ENCODE results near the gene GNG14. TPM values are rescaled to one million over a fixed set of nuclear protein-coding genes. Genes with fewer than 3 reads are reported as not detected.
"Not testable (repeated sequence)": the region's sequence is repeated elsewhere in the genome, so short reads cannot be mapped to it uniquely, and the experiment has no call there.

GNG14 gene
- total and polyA plus RNA-seq, 12 donors: not detected

DNA sequence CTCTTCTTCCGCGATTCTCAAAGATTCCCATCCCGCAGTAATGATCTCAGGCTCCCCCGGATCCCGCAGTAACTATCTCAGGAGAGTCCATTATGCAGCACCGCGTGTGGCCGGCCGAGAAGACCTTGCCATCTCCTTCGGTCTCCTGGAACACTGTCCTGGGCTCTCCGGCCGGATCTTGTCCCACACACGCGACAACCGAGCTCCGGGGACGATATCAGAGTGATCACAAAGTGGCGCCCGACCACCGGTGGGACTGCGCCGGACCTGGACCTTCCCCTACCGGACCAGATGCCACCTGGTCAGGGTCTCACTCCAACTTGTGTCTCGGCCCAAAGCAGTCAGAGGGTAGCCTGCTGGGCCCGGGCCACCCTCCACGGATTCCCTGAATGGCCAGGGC, 45.3 kb upstream of the GNG14 start:
- TF ChIP-seq CTCF (IDR thresholded peaks at IDR 0.05) (no peak), POLR2A (IDR thresholded peaks at IDR 0.05) (no peak)
- 86 to 92% (median 91%) methylated on average over 22 to 26 of the region's 26 CpGs for WGBS, 4 donors

GRCh38 chr19:12643716-12644115, 44.1 kb upstream of the GNG14 start:
- H3K27ac ChIP-seq; H3K36me3 ChIP-seq (replicated peaks in 1 of 2); intact Hi-C loops (cut with DNase I); H3K4me3 ChIP-seq; H3K27me3 ChIP-seq; DNase-seq; H3K9me3 ChIP-seq (replicated peaks in 1 of 3): not testable (repeated sequence)
- WGBS, 4 donors: 93 to 95% (median 95%) methylated on average over 13 to 14 of the region's 14 CpGs
- peaks cover 8 to 18% of the 10 kb centered on the region in 2 donors for H3K4me1 ChIP-seq (replicated peaks in 1 of 2)

More for the DNA sequence above, 45.3 kb upstream of the GNG14 start:
- intact Hi-C loops (cut with DNase I): no loop called here
- Histone ChIP-seq H3K36me3 (replicated peaks in 1 of 2) (no peaks in the 10 kb centered on the region), H3K27ac (no peak overlapping the region), H3K27me3 (no peaks in the 10 kb centered on the region), H3K4me3 (no peak overlapping the region), H3K9me3 (replicated peaks in 1 of 3) (no peaks in the 10 kb centered on the region), H3K4me1 (replicated peaks in 1 of 2) (peaks cover 0 to 7% of the 10 kb centered on the region in 2 donors)
- DNase-seq: no peak

- H3K9me3 ChIP-seq (replicated peaks in 1 of 3): no peaks in the 10 kb centered on the region
- TF ChIP-seq CTCF (IDR thresholded peaks at IDR 0.05) (no peak), POLR2A (IDR thresholded peaks at IDR 0.05) (no peak)
- no peaks in the 10 kb centered on the region for H3K27me3 ChIP-seq
- WGBS, 4 donors: 83 to 91% (median 89%) methylated on average over 9 to 10 of the region's 10 CpGs
- peaks cover 0 to 4% of the 10 kb centered on the region in 2 donors for H3K36me3 ChIP-seq (replicated peaks in 1 of 2)
- no peak overlapping the region for H3K27ac ChIP-seq
- no peak overlapping the region for H3K4me3 ChIP-seq
- intact Hi-C loops (cut with DNase I): no loop called here
- no peak for DNase-seq
- peaks cover 8 to 13% of the 10 kb centered on the region in 2 donors for H3K4me1 ChIP-seq (replicated peaks in 1 of 2)
Observed at GRCh38 chr19:12646551-12646950, 41.2 kb upstream of the GNG14 start.

GRCh38 chr19:12647047-12647446, 40.8 kb upstream of the GNG14 start:
- DNase-seq: peak in 1 of 7 donors; percentile 42
- Histone ChIP-seq H3K9me3 (replicated peaks in 1 of 3) (no peaks in the 10 kb centered on the region), H3K27ac (no peak overlapping the region), H3K4me3 (peak overlapping the region in 1 of 4 donors; percentile 57), H3K4me1 (replicated peaks in 1 of 2) (peaks cover 8 to 13% of the 10 kb centered on the region in 2 donors), H3K36me3 (replicated peaks in 1 of 2) (peaks cover 0 to 8% of the 10 kb centered on the region in 2 donors), H3K27me3 (no peaks in the 10 kb centered on the region)
- WGBS, 4 donors: 74 to 79% (median 76%) methylated on average over 8 of the region's 8 CpGs
- TF ChIP-seq POLR2A (IDR thresholded peaks at IDR 0.05): no peak
- TF ChIP-seq CTCF (IDR thresholded peaks at IDR 0.05): no peak
- intact Hi-C loops (cut with DNase I): no loop called here

- Histone ChIP-seq H3K4me1 (replicated peaks in 1 of 2) (peaks cover 8 to 13% of the 10 kb centered on the region in 2 donors), H3K27me3 (no peaks in the 10 kb centered on the region), H3K27ac (peak overlapping the region in 1 of 5 donors; percentile 46), H3K4me3 (peak overlapping the region in 2 of 4 donors; percentile 23 to 57), H3K36me3 (replicated peaks in 1 of 2) (peaks cover 0 to 8% of the 10 kb centered on the region in 2 donors), H3K9me3 (replicated peaks in 1 of 3) (no peaks in the 10 kb centered on the region)
- WGBS, 4 donors: 9 to 24% (median 19%) methylated on average over 17 to 31 of the region's 31 CpGs
- TF ChIP-seq CTCF (IDR thresholded peaks at IDR 0.05) (peak in 1 of 6 experiments; percentile 9), POLR2A (IDR thresholded peaks at IDR 0.05) (no peak)
- peak; percentile 81 to 92 (median 85) for DNase-seq
- intact Hi-C loops (cut with DNase I): no loop called here
Observed at GRCh38 chr19:12647490-12648071, 40.2 kb upstream of the GNG14 start.
